Pancreas (tissue), 10 donors: ENCODE results near the gene MRPS12. TPM values are rescaled to one million over a fixed set of nuclear protein-coding genes. Genes with fewer than 3 reads are reported as not detected.
A peak's percentile ranks its signal among the peaks of the same experiment; 100 is the strongest.
"Not testable (repeated sequence)": the region's sequence is repeated elsewhere in the genome, so short reads cannot be mapped to it uniquely, and the experiment has no call there.

Experiments
- ATAC-seq, 4 donors: fragments of 200-7000 bp; cut with Tn5 transposase; one replicate each; pipeline versions ENCODE4 v1.8.0 to v1.9.1; 2020; ENCODE audit warnings: mild to moderate bottlenecking in 4 of 4, moderate library complexity in 4 of 4
- DNase-seq, 6 donors: peaks; one replicate each; pipeline ENCODE4 v3.0.0-alpha.2; 2020
- FAIRE-seq: peaks from 2 replicates; lab custom pipeline; 2012; peaks lifted over from hg19 to GRCh38; lab: Jason Lieb, UNC
- H3K27ac ChIP-seq, 4 donors: fragments of 200-600 bp; sonication (generic); 1 replicate in 3 of 4; 2 replicates in 1 of 4; pipeline versions ENCODE4 v1.5.0 to v1.8.0; 2020
- H3K27me3 ChIP-seq, 4 donors: fragments of 200-600 bp; one replicate each; pipeline ENCODE4 v1.8.0; 2021
- H3K36me3 ChIP-seq, 3 donors: fragments of 200-600 bp; sonication (generic) in 1 of 3; one replicate each; pipeline versions ENCODE4 v1.5.0 to v1.8.0; 2020 to 2021
- H3K4me1 ChIP-seq, 3 donors: fragments of 200-600 bp; one replicate each; pipeline ENCODE4 v1.8.0; 2021
- H3K4me3 ChIP-seq, 4 donors: fragments of 200-600 bp; sonication (generic) in 2 of 4; one replicate each; pipeline versions ENCODE4 v1.5.0 to v1.8.0; 2020 to 2021
- H3K9me3 ChIP-seq, 4 donors: fragments of 200-600 bp; one replicate each; pipeline ENCODE4 v1.8.0; 2021
- WGBS, 2 donors: extraction: QIAGEN DNeasy Blood & Tissue Kit; methylation state at CpG; one replicate each; pipeline ENCODE4 v1.1.7; 2013; 5-methylcytosine and 5-hydroxymethylcytosine counted together
- intact Hi-C, 3 donors: fragments of 100-400 bp; cut with DNase I; formaldehyde crosslinking; loops; one replicate each; pipeline versions ENCODE4 v1.11.1 to v1.14.2; 2022
- polyA plus RNA-seq, 2 donors: library from polyadenylated mRNA; stranded (reverse); fragments of 200-250 nt; gene quantifications; one replicate each; pipeline ENCODE4 v1.2.3, GENCODE V29; 2013
- total RNA-seq, 6 donors: library from RNA; stranded (reverse); fragmentation: NEBNext Ultra II Directional in 4 of 6; extraction: Animal tissue kit (Norgen Biotek cat#: 25700) in 4 of 6; gene quantifications; one replicate each; pipeline versions ENCODE4 v1.2.1 to v1.2.4, GENCODE V29; 2021 to 2023
- TF ChIP-seq, protein P1 (sequence below), 4 donors: fragments of 200-600 bp; sonication (generic) in 3 of 4; IDR thresholded peaks; one replicate each; pipeline versions ENCODE4 v1.5.0 to v1.8.0; 2021; ENCODE audit warnings: antibody characterized with exemption in 4 of 4
- donor health status: healthy with polysubstance abuse.
- donor health status: DM: no; HTN: no; CAD: no; lungs with moderate emphysema.
- donor health status: DM: no; HTN: no; CAD: no.
- donor health status: control.
- donor health status: control.
- donor health status: Bipolar disorder and iron deficiency.
- donor health status: DM: yes; HTN: yes; CAD: no.
- donor health status: DM: no; HTN: no; CAD: no.
- donor health status: DM: no; HTN: no; CAD: no.
- donor health status: DM: yes; HTN: yes; CAD: no.

Gene MRPS12
- total and polyA plus RNA-seq, 8 donors = 9.8 to 19.5 (median 14.3) TPM

DNA sequence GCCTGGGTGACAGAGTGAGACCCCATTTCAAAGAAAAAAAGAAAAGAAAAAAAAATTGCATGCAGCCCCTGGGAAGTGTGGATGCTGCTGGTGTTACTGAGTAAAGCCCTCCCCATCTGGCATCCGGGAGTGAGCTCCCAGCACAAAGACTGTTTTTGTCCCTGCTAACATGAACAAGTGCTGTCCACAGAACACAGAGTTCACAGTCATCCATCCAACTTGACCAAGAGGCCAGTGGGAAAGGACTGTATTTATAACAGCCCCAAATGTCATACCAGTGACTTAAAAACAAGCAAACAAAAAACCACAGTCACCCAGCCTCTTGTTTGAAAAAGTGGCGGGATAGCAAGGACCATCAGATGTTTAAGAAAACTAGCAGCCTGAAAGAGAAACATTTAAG lies 34.0 kb downstream of the MRPS12 start:
- H3K4me1 ChIP-seq = no peaks in the 10 kb centered on the region
- no peaks in the 10 kb centered on the region for H3K36me3 ChIP-seq
- H3K9me3 ChIP-seq = no peaks in the 10 kb centered on the region
- H3K4me3 ChIP-seq = no peak overlapping the region
- ATAC-seq (no peak), DNase-seq (no peak), FAIRE-seq (no peak)
- 92 to 94% methylated on average over 2 of the region's 2 CpGs for WGBS, 2 donors
- intact Hi-C loops = no loop called here
- no peak overlapping the region for H3K27ac ChIP-seq
- TF ChIP-seq, protein P1, sequence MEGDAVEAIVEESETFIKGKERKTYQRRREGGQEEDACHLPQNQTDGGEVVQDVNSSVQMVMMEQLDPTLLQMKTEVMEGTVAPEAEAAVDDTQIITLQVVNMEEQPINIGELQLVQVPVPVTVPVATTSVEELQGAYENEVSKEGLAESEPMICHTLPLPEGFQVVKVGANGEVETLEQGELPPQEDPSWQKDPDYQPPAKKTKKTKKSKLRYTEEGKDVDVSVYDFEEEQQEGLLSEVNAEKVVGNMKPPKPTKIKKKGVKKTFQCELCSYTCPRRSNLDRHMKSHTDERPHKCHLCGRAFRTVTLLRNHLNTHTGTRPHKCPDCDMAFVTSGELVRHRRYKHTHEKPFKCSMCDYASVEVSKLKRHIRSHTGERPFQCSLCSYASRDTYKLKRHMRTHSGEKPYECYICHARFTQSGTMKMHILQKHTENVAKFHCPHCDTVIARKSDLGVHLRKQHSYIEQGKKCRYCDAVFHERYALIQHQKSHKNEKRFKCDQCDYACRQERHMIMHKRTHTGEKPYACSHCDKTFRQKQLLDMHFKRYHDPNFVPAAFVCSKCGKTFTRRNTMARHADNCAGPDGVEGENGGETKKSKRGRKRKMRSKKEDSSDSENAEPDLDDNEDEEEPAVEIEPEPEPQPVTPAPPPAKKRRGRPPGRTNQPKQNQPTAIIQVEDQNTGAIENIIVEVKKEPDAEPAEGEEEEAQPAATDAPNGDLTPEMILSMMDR (IDR thresholded peaks at IDR 0.05) = no peak
- H3K27me3 ChIP-seq = no peaks in the 10 kb centered on the region

- H3K27me3 ChIP-seq, FAIRE-seq, ATAC-seq, intact Hi-C loops, DNase-seq, H3K27ac ChIP-seq, H3K4me1 ChIP-seq, H3K4me3 ChIP-seq, H3K9me3 ChIP-seq, H3K36me3 ChIP-seq: not testable (repeated sequence)
- 94 to 99% methylated on average over 5 of the region's 5 CpGs for WGBS, 2 donors
Observed at GRCh38 chr19:38966149-38966548, 35.4 kb downstream of the MRPS12 start.

DNA sequence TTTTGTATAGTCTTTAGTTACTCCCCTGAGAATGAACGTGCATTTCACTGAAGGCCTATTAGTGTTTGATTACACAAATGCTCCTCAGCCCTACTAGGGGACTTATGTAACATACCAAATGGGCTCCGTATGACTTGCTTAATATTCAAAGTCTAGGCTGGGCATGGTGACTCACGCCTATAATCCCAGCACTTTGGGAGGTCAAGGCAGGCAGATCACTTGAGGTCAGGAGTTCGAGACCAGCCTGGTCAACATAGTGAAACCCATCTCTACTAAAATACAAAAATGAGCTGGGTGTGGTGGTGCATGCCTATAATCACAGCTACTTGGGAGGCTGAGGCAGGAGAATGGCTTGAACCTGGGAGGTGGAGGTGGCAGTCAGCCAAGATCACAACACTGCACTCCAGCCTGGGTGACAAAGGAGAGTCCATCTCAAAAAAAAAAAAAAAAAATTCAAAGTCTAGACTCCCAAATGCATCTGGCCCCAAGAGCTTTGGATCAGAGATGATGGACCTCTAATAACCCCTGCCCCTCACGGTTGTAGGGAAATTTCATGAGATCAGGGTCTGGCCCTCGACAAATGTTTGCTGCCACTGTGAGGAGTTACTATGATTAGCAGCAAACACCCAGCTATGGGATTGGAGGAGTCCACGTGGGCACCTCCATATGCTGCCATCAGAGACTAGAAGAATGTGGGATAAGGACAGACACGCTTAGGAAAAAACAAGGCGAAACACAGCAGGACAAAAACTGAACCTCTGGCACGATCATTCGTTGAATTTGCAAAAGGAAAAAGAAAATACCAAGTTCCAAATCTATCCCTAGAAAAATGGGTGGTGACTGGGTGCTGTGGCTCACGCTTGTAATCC lies 40.2 kb downstream of the MRPS12 start:
- TF ChIP-seq, protein P1 (IDR thresholded peaks at IDR 0.05) = no peak

DNA sequence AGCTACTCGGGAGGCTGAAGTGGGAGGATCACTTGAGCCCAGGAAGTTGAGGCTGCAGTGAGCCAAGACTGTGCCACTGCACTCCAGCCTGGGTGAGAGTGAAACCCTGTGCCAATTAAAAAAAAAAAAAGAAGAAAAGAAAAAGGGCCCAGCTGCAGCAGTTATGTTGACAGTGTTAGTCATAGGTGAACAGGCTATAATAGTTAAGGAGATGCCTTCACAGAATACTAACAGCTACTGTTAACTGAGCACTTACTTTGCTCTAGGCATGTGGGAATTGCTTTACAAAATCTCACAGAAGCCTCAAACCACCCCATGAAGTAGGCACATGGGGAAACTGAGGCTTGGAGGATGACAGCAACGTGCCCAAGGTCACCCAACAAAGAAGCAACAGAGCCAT lies 40.9 kb downstream of the MRPS12 start:
- intact Hi-C loops = no loop called here
- Histone ChIP-seq H3K36me3 (no peaks in the 10 kb centered on the region), H3K27ac (no peak overlapping the region), H3K9me3 (no peaks in the 10 kb centered on the region), H3K4me1 (peaks cover 2 to 7% (median 4%) of the 10 kb centered on the region in 3 donors), H3K27me3 (no peaks in the 10 kb centered on the region), H3K4me3 (no peak overlapping the region)
- DNase-seq (no peak), FAIRE-seq (no peak), ATAC-seq (no peak)
- TF ChIP-seq, protein P1 (IDR thresholded peaks at IDR 0.05) = no peak
- 86 to 87% methylated on average over 2 of the region's 2 CpGs for WGBS, 2 donors

More for the DNA sequence above, 40.2 kb downstream of the MRPS12 start:
- Histone ChIP-seq H3K9me3 (no peaks in the 10 kb centered on the region), H3K4me3 (no peak overlapping the region), H3K27me3 (no peaks in the 10 kb centered on the region), H3K36me3 (no peaks in the 10 kb centered on the region), H3K27ac (no peak overlapping the region), H3K4me1 (peaks cover 0 to 6% (median 0%) of the 10 kb centered on the region in 3 donors)
- WGBS, 2 donors = 84 to 87% methylated on average over 12 of the region's 12 CpGs
- intact Hi-C loops = no loop called here
- DNase-seq (no peak), FAIRE-seq (no peak), ATAC-seq (no peak)

GRCh38 chr19:38974624-38975213 lies 44.0 kb downstream of the MRPS12 start:
- H3K27ac ChIP-seq = peak overlapping the region in 3 of 4 donors; percentile 64 to 90 (median 83)
- peak overlapping the region; percentile 55 to 80 (median 62) for H3K4me3 ChIP-seq
- no peaks in the 10 kb centered on the region for H3K9me3 ChIP-seq
- no peaks in the 10 kb centered on the region for H3K36me3 ChIP-seq
- no peaks in the 10 kb centered on the region for H3K27me3 ChIP-seq
- DNase-seq (no peak), FAIRE-seq (no peak), ATAC-seq (no peak)
- WGBS, 2 donors = 20 to 21% methylated on average over 19 of the region's 19 CpGs
- H3K4me1 ChIP-seq = peaks cover 4 to 21% (median 12%) of the 10 kb centered on the region in 3 donors
- intact Hi-C loops = no loop called here
- TF ChIP-seq, protein P1 (IDR thresholded peaks at IDR 0.05) = no peak
